SU-DHL-6 (cell line): ENCODE data around the gene PDE2A.
A peak's percentile ranks its signal among the peaks of the same experiment; 100 is the strongest.

Experiments
- H2AFZ ChIP-seq: fragments of 200-600 bp; sonication (generic); 2 replicates; pipeline ENCODE4 v1.6.1; 2014; ENCODE audit warnings: low read depth, mild to moderate bottlenecking, moderate library complexity, mixed read lengths, antibody characterized with exemption, low read length; ENCODE audit not compliant: severe bottlenecking
- H3F3A ChIP-seq: fragments of 200-600 bp; shearing (Covaris generic); 2 replicates; pipeline ENCODE4 v1.6.0; 2016; ENCODE audit warnings: antibody characterized with exemption, mild to moderate bottlenecking; ENCODE audit not compliant: insufficient read depth
- H3K27ac ChIP-seq: fragments of 200-600 bp; sonication (generic); 2 replicates; pipeline ENCODE4 v1.5.1; 2016; ENCODE audit warnings: low read depth, mild to moderate bottlenecking, low read length, moderate library complexity, mixed read lengths
- H3K27me3 ChIP-seq: fragments of 200-600 bp; sonication (generic), shearing (Covaris generic); 2 replicates; pipeline ENCODE4 v1.6.0; 2014; ENCODE audit warnings: mild to moderate bottlenecking, low read length
- H3K36me3 ChIP-seq: fragments of 200-600 bp; sonication (generic); 2 replicates; pipeline ENCODE4 v1.6.1; 2014; ENCODE audit warnings: mild to moderate bottlenecking, low read length, mixed read lengths
- H3K4me2 ChIP-seq: fragments of 300-600, 200-600 bp; shearing (Covaris generic), sonication (generic); 2 replicates; pipeline ENCODE4 v1.6.0; 2014; ENCODE audit warnings: low read length, low read depth, mild to moderate bottlenecking; ENCODE audit not compliant: poor library complexity, severe bottlenecking
- H3K4me3 ChIP-seq: fragments of 200-600 bp; sonication (generic); 2 replicates; pipeline ENCODE4 v1.5.1; 2014; ENCODE audit warnings: antibody characterized with exemption, low read length, mild to moderate bottlenecking, mixed read lengths; ENCODE audit not compliant: insufficient read depth, poor library complexity, severe bottlenecking
- H3K79me2 ChIP-seq: fragments of 200-600 bp; sonication (generic); 2 replicates; pipeline ENCODE4 v1.6.1; 2014; ENCODE audit warnings: mild to moderate bottlenecking, low read length, moderate library complexity; ENCODE audit not compliant: insufficient read depth
- H3K9ac ChIP-seq: fragments of 200-600 bp; sonication (generic); 2 replicates; pipeline ENCODE4 v1.7.0; 2014; ENCODE audit warnings: mild to moderate bottlenecking, low read length
- H3K9me2 ChIP-seq: fragments of 200-600 bp; sonication (generic); replicated peaks from 2 replicates; pipeline ENCODE4 v1.6.1; 2014; ENCODE audit warnings: low read length; ENCODE audit not compliant: insufficient read depth
- H3K9me3 ChIP-seq: fragments of 200-600 bp; sonication (generic); 2 replicates; pipeline ENCODE4 v1.6.1; 2014; ENCODE audit warnings: low read length, mixed read lengths; ENCODE audit not compliant: insufficient read depth
- H4K20me1 ChIP-seq: fragments of 200-600 bp; sonication (generic); 2 replicates; pipeline ENCODE4 v1.6.1; 2014; ENCODE audit warnings: low read depth, mild to moderate bottlenecking, antibody characterized with exemption, low read length, moderate library complexity, mixed read lengths
- CTCF ChIP-seq: fragments of 200-600 bp; sonication (generic); IDR thresholded peaks from one replicate; pipeline ENCODE4 v1.5.1; 2017; ENCODE audit warnings: antibody characterized with exemption, mild to moderate bottlenecking, low read length, moderate library complexity; ENCODE audit not compliant: insufficient read depth, poor library complexity, severe bottlenecking
- EZH2phosphoT487 ChIP-seq: fragments of 200-600 bp; sonication (generic), shearing (Covaris generic); conservative IDR thresholded peaks from 2 replicates; pipeline ENCODE4 v1.6.1; 2018; ENCODE audit warnings: mild to moderate bottlenecking, antibody characterized with exemption, low read length, moderate library complexity, mixed read lengths

The PDE2A gene

DNA sequence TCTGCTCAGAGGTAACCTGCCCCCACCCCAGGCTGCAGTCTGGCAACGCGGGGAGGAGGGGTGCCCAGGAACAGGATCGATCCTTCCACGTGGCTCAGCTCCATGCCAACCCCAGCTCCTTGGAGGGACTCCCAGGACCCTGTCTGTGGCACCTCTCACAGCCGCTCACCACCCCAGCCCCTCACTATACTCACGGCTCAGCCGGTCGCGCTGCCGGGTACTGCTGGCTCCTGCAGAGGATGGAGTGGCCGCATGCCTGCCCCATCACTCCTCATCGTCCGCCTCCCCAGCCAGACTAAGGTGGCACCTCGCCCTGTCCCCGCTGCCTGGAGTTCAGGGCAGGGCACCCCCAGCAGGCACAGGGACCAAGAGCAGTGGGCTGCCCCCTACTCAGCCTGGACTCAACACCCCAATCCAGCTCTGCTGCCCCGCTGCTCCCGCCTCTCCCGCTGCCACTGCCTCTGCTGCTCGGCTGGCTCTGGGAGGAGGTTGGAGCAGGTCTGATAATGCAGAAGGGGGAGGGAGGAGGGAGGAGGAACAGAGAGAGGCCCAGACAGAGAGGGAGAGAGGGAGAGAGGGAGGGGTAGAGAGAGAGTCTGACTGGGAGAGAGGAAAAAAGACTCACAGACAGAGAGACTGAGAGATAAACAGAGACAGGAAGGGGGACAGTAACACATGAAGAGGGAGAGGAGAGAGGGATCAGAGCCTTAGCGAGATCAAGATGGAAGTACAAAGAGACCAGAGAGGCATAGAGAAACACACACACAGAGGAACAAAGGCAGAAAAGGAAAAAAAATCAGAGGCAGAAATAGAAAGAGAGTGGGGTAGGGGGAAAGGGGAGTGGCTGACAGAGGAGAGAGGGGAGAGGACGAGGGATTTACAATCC lies at the start of gene PDE2A:
Gene PDE2A, minus strand, starts transcription at position 480 of the 886 bp plus-strand sequence. Its CDS starts 215 bp downstream, at position 265.
- no peaks in the 10 kb centered on the region for H3K27me3 ChIP-seq

GRCh38 chr11:72723508-72723907 lies 49.3 kb upstream of the PDE2A start:
- H4K20me1 ChIP-seq: no peaks in the 10 kb centered on the region

More for the DNA sequence above, at the start of gene PDE2A:
- H3K4me3 ChIP-seq: no peak within 1 kb of the TSS
- H4K20me1 ChIP-seq: no peaks in the 10 kb centered on the region
- H2AFZ ChIP-seq: no peak within 1 kb of the TSS
- H3K79me2 ChIP-seq: no peaks in the 10 kb centered on the region
- H3F3A ChIP-seq: no peaks in the 10 kb centered on the region
- no peaks in the 10 kb centered on the region for H3K9me2 ChIP-seq
- no peak within 1 kb of the TSS for H3K9ac ChIP-seq
- no peaks in the 10 kb centered on the region for H3K36me3 ChIP-seq
- TF ChIP-seq EZH2phosphoT487 (no peak), CTCF (no peak)
- H3K9me3 ChIP-seq: no peaks in the 10 kb centered on the region
- H3K27ac ChIP-seq: no peak within 1 kb of the TSS
- H3K4me2 ChIP-seq: no peak within 1 kb of the TSS

GRCh38 chr11:72722050-72722748 lies 48.0 kb upstream of the PDE2A start:
- no peak for TF ChIP-seq CTCF
- TF ChIP-seq EZH2phosphoT487: no peak
- Histone ChIP-seq H3F3A (no peaks in the 10 kb centered on the region), H3K4me2 (peak overlapping the region; percentile 80), H3K36me3 (no peaks in the 10 kb centered on the region), H3K79me2 (peaks cover 46% of the 10 kb centered on the region), H3K4me3 (peak overlapping the region; percentile 67), H4K20me1 (no peaks in the 10 kb centered on the region), H3K9me3 (no peaks in the 10 kb centered on the region), H3K9ac (peak overlapping the region; percentile 78), H2AFZ (peak overlapping the region; percentile 83), H3K9me2 (no peaks in the 10 kb centered on the region), H3K27me3 (no peaks in the 10 kb centered on the region), H3K27ac (peak overlapping the region; percentile 69)

More at GRCh38 chr11:72723508-72723907, 49.3 kb upstream of the PDE2A start:
- TF ChIP-seq EZH2phosphoT487 (no peak), CTCF (no peak)
- Histone ChIP-seq H3K4me2 (no peak overlapping the region), H3K9me2 (no peaks in the 10 kb centered on the region), H3K9ac (no peak overlapping the region), H3K27me3 (no peaks in the 10 kb centered on the region), H3K36me3 (no peaks in the 10 kb centered on the region), H2AFZ (no peak overlapping the region), H3K27ac (no peak overlapping the region), H3F3A (no peaks in the 10 kb centered on the region), H3K9me3 (no peaks in the 10 kb centered on the region), H3K79me2 (peaks cover 35% of the 10 kb centered on the region), H3K4me3 (no peak overlapping the region)
